KMS-11 (cell line): ENCODE results near the gene PARPBP.
"Not testable (repeated sequence)": the region's sequence is repeated elsewhere in the genome, so short reads cannot be mapped to it uniquely, and the experiment has no call there.

Source experiments
- H2AFZ ChIP-seq: fragments of 200-600 bp; sonication (generic); 2 replicates; pipeline ENCODE4 v1.6.1; 2016; ENCODE audit warnings: antibody characterized with exemption, mixed run types, low read depth
- H3K27ac ChIP-seq: fragments of 200-600 bp; sonication (generic); 2 replicates; pipeline ENCODE4 v1.6.1; 2016; ENCODE audit warnings: mild to moderate bottlenecking, mixed run types
- H3K27me3 ChIP-seq: fragments of 200-600 bp; sonication (generic); 2 replicates; pipeline ENCODE4 v1.6.1; 2017; ENCODE audit warnings: mild to moderate bottlenecking, low read depth, mixed run types, moderate library complexity; ENCODE audit not compliant: insufficient read depth
- H3K36me3 ChIP-seq: fragments of 200-600 bp; sonication (generic); 2 replicates; pipeline ENCODE4 v1.6.1; 2017; ENCODE audit warnings: mild to moderate bottlenecking, mixed run types; ENCODE audit not compliant: insufficient read depth
- H3K4me1 ChIP-seq: fragments of 200-600 bp; sonication (generic); 2 replicates; pipeline ENCODE4 v1.6.1; 2016; ENCODE audit warnings: mild to moderate bottlenecking, low read depth, mixed run types; ENCODE audit not compliant: poor library complexity, severe bottlenecking
- H3K4me2 ChIP-seq: fragments of 200-600 bp; sonication (generic); 2 replicates; pipeline ENCODE4 v1.7.0; 2016; ENCODE audit warnings: mild to moderate bottlenecking, mixed run types
- H3K4me3 ChIP-seq: fragments of 200-600 bp; sonication (generic); IDR thresholded peaks from 2 replicates; pipeline ENCODE4 v1.6.1; 2017; ENCODE audit warnings: low read depth, low read length, mixed read lengths; ENCODE audit not compliant: insufficient read depth
- H3K79me2 ChIP-seq: fragments of 200-600 bp; sonication (generic); 2 replicates; pipeline ENCODE4 v1.6.1; 2016; ENCODE audit warnings: low read depth, mixed run types; ENCODE audit not compliant: insufficient read depth
- H3K9ac ChIP-seq: fragments of 200-600 bp; sonication (generic); 2 replicates; pipeline ENCODE4 v1.6.1; 2016; ENCODE audit warnings: mild to moderate bottlenecking, mixed run types
- H4K20me1 ChIP-seq: fragments of 200-600 bp; sonication (generic); 2 replicates; pipeline ENCODE4 v1.6.1; 2016; ENCODE audit warnings: mild to moderate bottlenecking, mixed run types; ENCODE audit not compliant: insufficient read depth
- CTCF ChIP-seq: fragments of 200-600 bp; sonication (generic); conservative IDR thresholded peaks from 2 replicates; pipeline ENCODE4 v1.6.1; 2017; ENCODE audit warnings: low read depth, mild to moderate bottlenecking, antibody characterized with exemption, low read length, moderate library complexity, mixed read lengths

Gene PARPBP

GRCh38 chr12:102234599-102234998 is 114.6 kb downstream of the PARPBP start:
- TF ChIP-seq CTCF: no peak
- no peaks in the 10 kb centered on the region for H3K79me2 ChIP-seq
- no peaks in the 10 kb centered on the region for H3K4me1 ChIP-seq
- no peaks in the 10 kb centered on the region for H3K36me3 ChIP-seq
- H4K20me1 ChIP-seq: no peaks in the 10 kb centered on the region
- no peaks in the 10 kb centered on the region for H3K27me3 ChIP-seq
- H2AFZ ChIP-seq: no peak overlapping the region
- no peak overlapping the region for H3K4me3 ChIP-seq
- H3K4me2 ChIP-seq: no peak overlapping the region
- H3K27ac ChIP-seq: no peak overlapping the region
- no peak overlapping the region for H3K9ac ChIP-seq

- H3K27me3 ChIP-seq, H3K79me2 ChIP-seq, H3K4me3 ChIP-seq, H3K9ac ChIP-seq, H3K4me1 ChIP-seq, H4K20me1 ChIP-seq, H3K36me3 ChIP-seq, H2AFZ ChIP-seq, H3K4me2 ChIP-seq, H3K27ac ChIP-seq: not testable (repeated sequence)
Measured at GRCh38 chr12:102240859-102241258, 120.9 kb downstream of the PARPBP start.
